ENCODE data around the gene MED7.

MED7 gene

GRCh38 chr5:157100140-157100679, 42.5 kb downstream of the MED7 start:
- DNase-seq, result no peak

GRCh38 chr5:157088342-157088990, 54.2 kb downstream of the MED7 start:
- no peak for DNase-seq
